ENCODE results near the gene TMOD4. TPM values are rescaled to one million over a fixed set of nuclear protein-coding genes. Genes with fewer than 3 reads are reported as not detected.
A peak's percentile ranks its signal among the peaks of the same experiment; 100 is the strongest.
"Not testable (repeated sequence)": the region's sequence is repeated elsewhere in the genome, so short reads cannot be mapped to it uniquely, and the experiment has no call there.

The TMOD4 gene
- 1 to 10 TPM in 2 of 3 donors, under 1 TPM in 1; 0.52 to 2.9 (median 2.3) TPM for total RNA-seq

GRCh38 chr1:151175863-151176262, at the start of gene TMOD4:
Gene TMOD4 (minus strand): TSS chr1:151175981. CDS start chr1:151174875, 1,106 bp downstream.
- peaks cover 52% of the 10 kb centered on the region for H3K36me3 Mint-ChIP-seq (ENCODE audit: insufficient read depth)
- H3K27me3 Mint-ChIP-seq (ENCODE audit: low read depth), result no peaks in the 10 kb centered on the region
- no peaks in the 10 kb centered on the region for H3K9me3 Mint-ChIP-seq
- H3K4me1 Mint-ChIP-seq (ENCODE audit: low read depth), result peaks cover 3% of the 10 kb centered on the region
- DNase-seq, result no peak
- no peak within 1 kb of the TSS for H3K4me3 Mint-ChIP-seq
- peak in 1 of 2 donors; percentile 58 for ATAC-seq

- ATAC-seq, result no peak
- Mint-ChIP-seq H3K36me3 (ENCODE audit: insufficient read depth) (peaks cover 11% of the 10 kb centered on the region), H3K4me1 (ENCODE audit: low read depth) (peaks cover 2% of the 10 kb centered on the region), H3K27me3 (ENCODE audit: low read depth) (no peaks in the 10 kb centered on the region), H3K9me3 (no peaks in the 10 kb centered on the region), H3K4me3 (no peak overlapping the region)
- no peak for DNase-seq
These were observed 46.3 kb upstream of the TMOD4 start for GRCh38 chr1:151222130-151222529.

GRCh38 chr1:151221616-151222015, 45.8 kb upstream of the TMOD4 start:
- H3K27me3 Mint-ChIP-seq (ENCODE audit: low read depth), result no peaks in the 10 kb centered on the region
- H3K9me3 Mint-ChIP-seq, result no peaks in the 10 kb centered on the region
- no peak overlapping the region for H3K4me3 Mint-ChIP-seq
- DNase-seq (no peak), ATAC-seq (no peak)
- peaks cover 4% of the 10 kb centered on the region for H3K4me1 Mint-ChIP-seq (ENCODE audit: low read depth)
- peaks cover 11% of the 10 kb centered on the region for H3K36me3 Mint-ChIP-seq (ENCODE audit: insufficient read depth)

GRCh38 chr1:151213560-151213959, 37.8 kb upstream of the TMOD4 start:
- DNase-seq (no peak), ATAC-seq (no peak)
- no peak overlapping the region for H3K4me3 Mint-ChIP-seq
- peaks cover 31% of the 10 kb centered on the region for H3K4me1 Mint-ChIP-seq (ENCODE audit: low read depth)
- no peaks in the 10 kb centered on the region for H3K27me3 Mint-ChIP-seq (ENCODE audit: low read depth)
- H3K36me3 Mint-ChIP-seq (ENCODE audit: insufficient read depth), result peaks cover 17% of the 10 kb centered on the region
- no peaks in the 10 kb centered on the region for H3K9me3 Mint-ChIP-seq

- H3K9me3 Mint-ChIP-seq, result no peaks in the 10 kb centered on the region
- no peaks in the 10 kb centered on the region for H3K27me3 Mint-ChIP-seq (ENCODE audit: low read depth)
- ATAC-seq, result peak in 1 of 2 donors; percentile 57
- DNase-seq, result no peak
- peaks cover 16% of the 10 kb centered on the region for H3K36me3 Mint-ChIP-seq (ENCODE audit: insufficient read depth)
- H3K4me3 Mint-ChIP-seq, result peak overlapping the region; percentile 54
- peaks cover 29% of the 10 kb centered on the region for H3K4me1 Mint-ChIP-seq (ENCODE audit: low read depth)
These were observed 36.4 kb upstream of the TMOD4 start for GRCh38 chr1:151211972-151212705.

- ATAC-seq (no peak), DNase-seq (no peak)
- peaks cover 28% of the 10 kb centered on the region for H3K4me1 Mint-ChIP-seq (ENCODE audit: low read depth)
- H3K9me3 Mint-ChIP-seq, result no peaks in the 10 kb centered on the region
- no peak overlapping the region for H3K4me3 Mint-ChIP-seq
- no peaks in the 10 kb centered on the region for H3K27me3 Mint-ChIP-seq (ENCODE audit: low read depth)
- H3K36me3 Mint-ChIP-seq (ENCODE audit: insufficient read depth), result peaks cover 16% of the 10 kb centered on the region
These were observed 35.0 kb upstream of the TMOD4 start for GRCh38 chr1:151210830-151211229.

- not testable (repeated sequence) for H3K4me3 Mint-ChIP-seq; DNase-seq; ATAC-seq; H3K9me3 Mint-ChIP-seq; H3K36me3 Mint-ChIP-seq (ENCODE audit: insufficient read depth); H3K27me3 Mint-ChIP-seq (ENCODE audit: low read depth)
- peaks cover 18% of the 10 kb centered on the region for H3K4me1 Mint-ChIP-seq (ENCODE audit: low read depth)
These were observed 29.7 kb upstream of the TMOD4 start for GRCh38 chr1:151205381-151205965.

- Mint-ChIP-seq H3K27me3 (ENCODE audit: low read depth) (peaks cover 2% of the 10 kb centered on the region), H3K9me3 (no peaks in the 10 kb centered on the region), H3K4me1 (ENCODE audit: low read depth) (peaks cover 37% of the 10 kb centered on the region), H3K36me3 (ENCODE audit: insufficient read depth) (peaks cover 4% of the 10 kb centered on the region), H3K4me3 (peak overlapping the region; percentile 99)
- DNase-seq (peak; percentile 9), ATAC-seq (peak; percentile 27)
These were observed 24.2 kb upstream of the TMOD4 start for GRCh38 chr1:151199873-151200581.

GRCh38 chr1:151198254-151199127, 22.7 kb upstream of the TMOD4 start, which contains the start of gene PIP5K1A:
Gene PIP5K1A (plus strand): TSS chr1:151198552. CDS start chr1:151198997, 445 bp downstream.
- Mint-ChIP-seq H3K4me3 (peak within 1 kb of the TSS; percentile 99), H3K4me1 (ENCODE audit: low read depth) (peaks cover 33% of the 10 kb centered on the region)

GRCh38 chr1:151197863-151198253, 22.1 kb upstream of the TMOD4 start:
- Mint-ChIP-seq H3K36me3 (ENCODE audit: insufficient read depth) (no peaks in the 10 kb centered on the region), H3K9me3 (no peaks in the 10 kb centered on the region), H3K4me3 (peak overlapping the region; percentile 99), H3K4me1 (ENCODE audit: low read depth) (peaks cover 33% of the 10 kb centered on the region), H3K27me3 (ENCODE audit: low read depth) (peaks cover 3% of the 10 kb centered on the region)
- ATAC-seq, result no peak
- DNase-seq, result no peak

More at GRCh38 chr1:151198254-151199127, 22.7 kb upstream of the TMOD4 start, which contains the start of gene PIP5K1A:
- ATAC-seq, result peak; percentile 90 to 94
- DNase-seq, result peak; percentile 99
- Mint-ChIP-seq H3K36me3 (ENCODE audit: insufficient read depth) (no peaks in the 10 kb centered on the region), H3K27me3 (ENCODE audit: low read depth) (peaks cover 3% of the 10 kb centered on the region), H3K9me3 (no peaks in the 10 kb centered on the region)

GRCh38 chr1:151196292-151196800, 20.6 kb upstream of the TMOD4 start:
- H3K9me3 Mint-ChIP-seq, result no peaks in the 10 kb centered on the region

GRCh38 chr1:151194894-151195594, 19.3 kb upstream of the TMOD4 start:
- H3K36me3 Mint-ChIP-seq (ENCODE audit: insufficient read depth); ATAC-seq; H3K27me3 Mint-ChIP-seq (ENCODE audit: low read depth); H3K9me3 Mint-ChIP-seq; H3K4me3 Mint-ChIP-seq: not testable (repeated sequence)
- H3K4me1 Mint-ChIP-seq (ENCODE audit: low read depth), result peaks cover 30% of the 10 kb centered on the region
- peak; percentile 13 for DNase-seq

More at GRCh38 chr1:151196292-151196800, 20.6 kb upstream of the TMOD4 start:
- Mint-ChIP-seq H3K27me3 (ENCODE audit: low read depth) (peaks cover 3% of the 10 kb centered on the region), H3K4me1 (ENCODE audit: low read depth) (peaks cover 29% of the 10 kb centered on the region), H3K4me3 (peak overlapping the region; percentile 26), H3K36me3 (ENCODE audit: insufficient read depth) (no peaks in the 10 kb centered on the region)
- DNase-seq, result peak; percentile 41
- no peak for ATAC-seq

- peaks cover 3% of the 10 kb centered on the region for H3K27me3 Mint-ChIP-seq (ENCODE audit: low read depth)
- no peak for ATAC-seq
- DNase-seq, result no peak
- H3K4me1 Mint-ChIP-seq (ENCODE audit: low read depth), result peaks cover 23% of the 10 kb centered on the region
- H3K36me3 Mint-ChIP-seq (ENCODE audit: insufficient read depth), result no peaks in the 10 kb centered on the region
- H3K4me3 Mint-ChIP-seq, result no peak overlapping the region
- H3K9me3 Mint-ChIP-seq, result no peaks in the 10 kb centered on the region
These were observed 18.1 kb upstream of the TMOD4 start for GRCh38 chr1:151193856-151194255.
